ENCODE measurements around the gene POLE. TPM values are rescaled to one million over a fixed set of nuclear protein-coding genes. Genes with fewer than 3 reads are reported as not detected.

POLE gene
- total and polyA plus RNA-seq, 11 donors: 5.3 to 18.6 (median 9.8) TPM

- peaks cover 39 to 61% (median 53%) of the 10 kb centered on the region in 9 donors for H3K27me3 ChIP-seq
- H3K9me3 ChIP-seq: peaks cover 0 to 31% (median 5%) of the 10 kb centered on the region in 12 donors
- ATAC-seq (peak in 2 of 4 donors; percentile 9 to 14), DNase-seq (peak in 1 of 5 donors; percentile 44)
- no peak overlapping the region for H3K4me3 ChIP-seq
- H3K36me3 ChIP-seq: no peaks in the 10 kb centered on the region
- peaks cover 0 to 11% (median 2%) of the 10 kb centered on the region in 12 donors for H3K4me1 ChIP-seq
- no peak overlapping the region for H3K27ac ChIP-seq
- intact Hi-C loops (cut with DNase I): loop anchor here in 9 of 10 donors (1.0 to 10.0 kb wide), 6 partner anchors 15 to 463 kb away; no protein-coding TSS in a partner anchor
- WGBS, 4 donors: 65 to 74% (median 73%) methylated on average over 16 of the region's 16 CpGs
- TF ChIP-seq CTCF (IDR thresholded peaks at IDR 0.05): no peak
- no peak for TF ChIP-seq POLR2A (IDR thresholded peaks at IDR 0.05)
These were observed 71.5 kb downstream of the POLE start for GRCh38 chr12:132615579-132616038.

GRCh38 chr12:132614861-132615578 is 72.1 kb downstream of the POLE start:
- no peak overlapping the region for H3K27ac ChIP-seq
- H3K27me3 ChIP-seq: peaks cover 36 to 61% (median 53%) of the 10 kb centered on the region in 9 donors
- ATAC-seq (peak; percentile 86 to 94 (median 91)), DNase-seq (peak; percentile 79 to 91 (median 85))
- H3K4me3 ChIP-seq: no peak overlapping the region
- H3K4me1 ChIP-seq: peaks cover 0 to 17% (median 2%) of the 10 kb centered on the region in 12 donors
- intact Hi-C loops (cut with DNase I): loop anchor here (1.0 to 10.0 kb wide), 7 partner anchors 14 to 463 kb away; no protein-coding TSS in a partner anchor
- peaks cover 0 to 31% (median 5%) of the 10 kb centered on the region in 12 donors for H3K9me3 ChIP-seq
- H3K36me3 ChIP-seq: no peaks in the 10 kb centered on the region
- TF ChIP-seq CTCF (IDR thresholded peaks at IDR 0.05) (peak; percentile 82 to 93 (median 88)), POLR2A (IDR thresholded peaks at IDR 0.05) (no peak)
- 25 to 26% (median 25%) methylated on average over 17 to 18 of the region's 18 CpGs for WGBS, 4 donors

GRCh38 chr12:132614029-132614428 is 73.1 kb downstream of the POLE start:
- Histone ChIP-seq H3K9me3 (peaks cover 0 to 31% (median 5%) of the 10 kb centered on the region in 12 donors), H3K4me1 (peaks cover 0 to 18% (median 2%) of the 10 kb centered on the region in 12 donors), H3K27ac (no peak overlapping the region), H3K27me3 (peaks cover 29 to 59% (median 49%) of the 10 kb centered on the region in 9 donors), H3K4me3 (no peak overlapping the region), H3K36me3 (no peaks in the 10 kb centered on the region)
- DNase-seq (no peak), ATAC-seq (no peak)
- TF ChIP-seq CTCF (IDR thresholded peaks at IDR 0.05) (no peak), POLR2A (IDR thresholded peaks at IDR 0.05) (no peak)
- WGBS, 4 donors: 85 to 90% (median 89%) methylated on average over 5 of the region's 5 CpGs
- intact Hi-C loops (cut with DNase I): loop anchor here (1.0 to 10.0 kb wide), 6 partner anchors 13 to 459 kb away; no protein-coding TSS in a partner anchor

- 92 to 93% (median 93%) methylated on average over 10 of the region's 10 CpGs for WGBS, 4 donors
- TF ChIP-seq POLR2A (IDR thresholded peaks at IDR 0.05): no peak
- TF ChIP-seq CTCF (IDR thresholded peaks at IDR 0.05): no peak
- Histone ChIP-seq H3K27ac (no peak overlapping the region), H3K9me3 (peaks cover 0 to 19% (median 2%) of the 10 kb centered on the region in 12 donors), H3K27me3 (peaks cover 13 to 57% (median 31%) of the 10 kb centered on the region in 9 donors), H3K36me3 (no peaks in the 10 kb centered on the region), H3K4me3 (no peak overlapping the region), H3K4me1 (peaks cover 0 to 11% (median 0%) of the 10 kb centered on the region in 12 donors)
- intact Hi-C loops (cut with DNase I): loop anchor here in 5 of 10 donors (2.0 to 10.0 kb wide), 3 partner anchors 454 to 457 kb away; no protein-coding TSS in a partner anchor
- ATAC-seq: no peak
- no peak for DNase-seq
These were observed 75.5 kb downstream of the POLE start for GRCh38 chr12:132611620-132612019.

Measured in heart left ventricle (tissue), 16 donors.